Measurements from ENCODE around the gene ADCYAP1R1.

Gene ADCYAP1R1

GRCh38 chr7:31092606-31093005 lies 40.5 kb downstream of the ADCYAP1R1 start:
- no peak for DNase-seq

GRCh38 chr7:31093282-31093681 lies 41.2 kb downstream of the ADCYAP1R1 start:
- peak; percentile 11 for DNase-seq

GRCh38 chr7:31094271-31094670 lies 42.2 kb downstream of the ADCYAP1R1 start:
- no peak for DNase-seq

- peak; percentile 9 for DNase-seq
Measured at GRCh38 chr7:31095286-31096197, 43.4 kb downstream of the ADCYAP1R1 start.

GRCh38 chr7:31096198-31096876 lies 44.2 kb downstream of the ADCYAP1R1 start:
- DNase-seq: peak; percentile 16

DNA sequence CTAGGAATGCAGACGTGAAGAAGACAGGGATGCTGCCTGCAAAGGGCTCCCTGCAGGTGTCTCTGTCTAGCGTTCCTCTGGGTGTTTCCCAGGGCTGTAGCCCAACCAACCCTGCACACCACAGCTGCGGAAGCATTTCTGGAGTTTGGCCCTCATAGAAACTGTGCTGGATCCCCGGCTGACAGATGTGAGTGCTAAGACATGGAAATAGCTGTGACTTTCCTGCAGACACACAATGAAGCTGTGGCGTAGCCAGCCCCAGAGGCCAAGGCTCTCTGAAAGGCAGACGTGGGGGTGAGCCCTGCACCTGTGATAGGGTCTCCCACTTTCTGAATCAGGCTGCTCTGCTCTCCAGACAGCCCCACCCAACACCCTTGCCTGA lies 44.8 kb downstream of the ADCYAP1R1 start:
- peak; percentile 13 for DNase-seq

DNA sequence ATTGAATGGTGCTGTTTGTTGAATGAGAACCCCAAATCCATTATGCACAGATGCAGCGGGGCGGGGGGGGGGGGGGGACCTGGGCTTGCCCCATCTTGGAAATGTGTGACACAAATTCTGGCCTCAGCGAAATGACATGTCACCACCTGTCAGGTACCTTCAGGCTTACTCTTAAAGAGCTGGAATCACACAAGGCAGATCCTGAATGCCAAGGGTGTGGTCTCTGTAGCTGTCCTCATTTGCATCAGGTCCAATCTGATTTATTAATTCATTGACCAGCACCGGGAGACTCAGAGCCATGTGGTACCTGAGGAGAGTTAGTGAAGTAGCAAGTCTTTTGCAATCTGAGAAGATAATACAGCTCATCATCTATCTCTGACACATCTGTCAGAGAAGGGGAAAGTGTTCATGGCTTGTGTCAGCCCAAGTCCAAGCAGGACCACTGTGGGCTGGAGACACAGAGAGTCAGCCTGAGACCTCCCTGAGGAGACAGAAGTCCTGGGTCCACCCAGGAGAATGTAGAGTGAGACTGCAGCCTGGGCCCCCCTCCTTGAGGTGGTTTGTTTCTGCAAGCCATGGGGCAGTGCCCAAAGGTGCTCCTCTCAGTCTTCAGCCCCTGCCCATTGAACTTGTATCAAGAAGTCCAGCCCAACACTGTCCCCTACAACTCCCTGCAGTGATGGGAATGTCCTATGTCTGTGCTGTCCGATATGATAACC lies 46.7 kb downstream of the ADCYAP1R1 start:
- DNase-seq: peak; percentile 12

DNA sequence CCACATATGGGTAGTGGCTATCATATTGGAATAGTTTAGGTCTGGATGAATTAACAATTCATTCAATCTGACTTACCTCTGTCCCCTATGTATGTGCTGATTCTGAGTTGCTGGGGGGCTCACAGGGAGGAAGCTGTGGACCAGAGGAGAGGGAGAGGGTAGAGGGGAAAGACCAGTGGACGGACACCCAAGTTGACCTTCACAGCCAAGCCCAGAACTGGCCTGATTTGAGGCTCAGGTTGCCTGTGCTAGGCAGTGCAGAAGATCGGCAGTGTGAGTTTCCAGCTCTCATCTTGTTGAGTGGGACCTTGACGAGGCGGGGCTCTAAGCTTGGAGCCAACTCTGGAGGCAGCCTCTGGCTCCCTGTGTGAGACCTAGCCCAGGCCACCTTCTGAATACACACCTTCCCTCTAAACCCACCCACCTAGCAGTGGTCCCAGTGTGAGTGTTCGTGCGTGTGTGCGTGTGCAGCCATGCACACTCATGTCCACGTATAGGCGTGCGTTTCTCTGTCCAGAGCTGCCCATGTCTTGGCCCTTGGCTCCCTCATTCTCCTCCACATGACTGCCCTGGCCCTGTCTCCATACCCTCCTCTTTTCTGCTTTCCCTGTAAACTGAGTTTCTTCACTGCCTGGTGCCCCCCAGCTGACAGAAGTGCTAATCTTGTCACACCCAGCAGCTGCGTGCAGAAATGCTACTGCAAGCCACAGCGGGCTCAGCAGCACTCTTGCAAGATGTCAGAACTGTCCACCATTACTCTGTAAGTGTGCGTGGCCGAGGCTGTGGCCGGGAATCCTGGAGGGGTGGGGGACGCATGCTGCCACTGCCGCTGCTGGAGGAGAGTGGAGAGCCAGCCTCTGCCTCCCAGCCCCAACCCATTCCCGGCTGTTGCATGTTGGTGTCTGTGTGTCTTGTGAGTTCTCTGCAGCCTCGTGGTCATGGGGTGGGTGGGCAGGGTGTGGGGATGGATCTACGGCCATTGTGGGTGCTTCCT lies 47.6 kb downstream of the ADCYAP1R1 start:
- peak; percentile 19 for DNase-seq

- DNase-seq: no peak
Measured at GRCh38 chr7:31100445-31100844, 48.3 kb downstream of the ADCYAP1R1 start.

- DNase-seq: no peak
Measured at GRCh38 chr7:31100871-31101270, 48.8 kb downstream of the ADCYAP1R1 start.

GRCh38 chr7:31101544-31101943 lies 49.4 kb downstream of the ADCYAP1R1 start:
- no peak for DNase-seq

DNA sequence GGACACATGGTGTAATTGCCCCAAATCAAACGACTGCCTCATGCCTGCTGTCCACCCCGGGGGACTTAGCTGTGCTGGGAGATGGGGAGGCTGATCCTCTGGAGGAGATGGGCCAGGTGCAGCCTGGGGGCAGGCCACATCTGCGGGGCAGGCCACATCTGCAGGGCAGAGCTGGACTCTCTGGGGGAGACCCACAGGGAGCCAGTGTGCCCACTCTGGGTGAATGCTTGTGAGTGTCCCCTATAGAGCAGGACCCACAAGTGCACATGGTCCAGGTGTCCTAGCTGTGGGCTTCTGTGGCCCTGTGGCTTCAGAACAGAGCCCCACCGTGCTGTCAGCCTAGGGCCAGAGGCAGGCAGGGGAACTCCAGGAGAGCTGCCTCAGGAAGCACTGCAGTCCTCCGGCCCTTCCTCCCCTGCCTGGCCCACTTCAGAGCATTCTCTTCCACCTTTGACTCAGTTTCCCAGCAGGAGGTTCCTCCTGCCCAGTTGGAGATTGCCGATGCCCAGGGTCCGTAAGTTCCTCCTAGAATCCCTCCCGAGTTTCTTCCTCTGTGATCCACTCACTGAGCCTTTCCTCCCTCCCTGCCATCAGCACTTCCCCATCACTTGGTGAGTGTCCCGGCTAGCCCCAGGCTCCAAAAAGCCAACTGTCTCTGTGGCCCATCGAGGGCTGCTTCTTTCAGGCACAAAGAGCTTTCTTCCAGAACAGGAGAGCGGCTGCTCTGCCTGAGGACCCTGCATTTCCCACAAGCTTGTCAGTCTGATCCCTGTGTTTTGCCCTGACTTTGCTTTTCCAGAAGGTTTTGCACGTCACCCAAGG lies 50.3 kb downstream of the ADCYAP1R1 start:
- no peak for DNase-seq

DNA sequence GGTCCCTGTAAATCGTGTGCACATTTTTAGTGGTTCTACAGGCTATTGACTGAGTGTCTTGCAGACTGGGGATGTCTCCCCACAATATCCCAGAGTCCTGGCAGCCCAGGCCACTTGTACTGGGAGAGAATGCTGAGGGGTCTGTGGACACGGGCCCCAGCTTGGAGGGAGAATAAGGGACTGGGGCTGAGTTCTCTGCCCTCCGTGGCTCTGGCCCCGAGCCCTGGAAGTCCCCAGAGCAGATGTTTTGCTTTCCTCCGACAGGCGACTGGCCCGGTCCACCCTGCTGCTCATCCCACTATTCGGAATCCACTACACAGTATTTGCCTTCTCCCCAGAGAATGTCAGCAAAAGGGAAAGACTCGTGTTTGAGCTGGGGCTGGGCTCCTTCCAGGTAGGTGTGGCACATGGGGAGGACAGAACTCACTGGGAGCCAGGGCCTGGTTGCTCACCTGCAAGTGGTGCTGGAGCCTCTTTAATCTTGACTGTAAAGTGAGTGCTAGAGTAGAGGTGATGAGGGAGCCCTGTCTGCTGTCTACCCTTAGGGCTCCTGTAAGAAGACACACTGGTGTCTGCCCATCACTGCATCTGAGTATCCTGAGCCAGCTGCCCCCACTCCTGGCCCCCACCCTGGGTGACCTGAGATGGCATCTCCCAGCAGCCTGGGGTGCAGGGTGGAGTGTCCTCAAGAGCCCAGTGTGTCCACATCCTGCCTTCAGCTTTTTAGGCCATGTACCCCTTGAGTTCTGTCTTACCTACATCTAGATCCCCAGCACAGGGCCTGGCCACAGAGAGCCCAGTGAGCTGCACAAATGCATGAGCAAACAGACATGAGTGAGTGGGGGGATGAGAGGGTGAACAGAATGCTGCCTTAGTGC lies 51.1 kb downstream of the ADCYAP1R1 start:
- no peak for DNase-seq

GRCh38 chr7:31104361-31105255 lies 52.5 kb downstream of the ADCYAP1R1 start:
- no peak for DNase-seq

- no peak for DNase-seq
Measured at GRCh38 chr7:31105256-31105950, 53.3 kb downstream of the ADCYAP1R1 start.

DNA sequence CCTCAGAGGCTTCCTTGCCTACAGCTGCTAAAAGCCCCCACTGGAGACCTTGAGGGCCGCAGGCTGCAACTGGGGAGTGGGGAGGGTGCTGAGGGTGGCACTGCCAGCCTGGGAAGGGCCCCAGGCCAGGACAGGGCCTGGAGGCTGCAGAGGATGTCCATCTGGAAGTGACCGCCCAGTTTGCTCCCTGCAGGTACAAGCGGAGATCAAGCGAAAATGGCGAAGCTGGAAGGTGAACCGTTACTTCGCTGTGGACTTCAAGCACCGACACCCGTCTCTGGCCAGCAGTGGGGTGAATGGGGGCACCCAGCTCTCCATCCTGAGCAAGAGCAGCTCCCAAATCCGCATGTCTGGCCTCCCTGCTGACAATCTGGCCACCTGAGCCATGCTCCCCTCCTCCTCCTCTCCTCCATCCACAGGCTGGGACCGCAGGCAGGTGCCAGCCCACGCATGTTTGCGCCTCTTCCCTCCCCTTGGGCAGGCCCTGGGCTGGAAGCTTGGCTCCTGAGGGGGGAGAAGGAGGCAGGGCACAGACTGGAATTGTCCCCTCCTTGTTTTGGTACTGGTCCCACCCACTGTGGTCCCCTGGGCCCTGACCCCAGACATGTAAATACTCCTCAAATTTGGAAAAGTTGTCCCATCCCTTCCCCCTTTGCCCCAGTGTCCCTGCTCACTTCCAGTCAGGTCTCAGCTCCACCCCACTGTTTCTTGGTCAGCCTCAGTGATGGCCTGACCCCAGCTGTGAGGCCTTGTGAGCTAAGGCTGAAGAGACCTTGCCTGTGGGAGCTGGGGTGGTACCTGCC lies 54.4 kb downstream of the ADCYAP1R1 start:
- no peak for DNase-seq

Measured in activated CD4-positive, CD25-positive, alpha-beta regulatory T cell treated with anti-CD3 and anti-CD28 coated beads, Interleukin-2, amount 50 U/mL, for 72 hours (primary cell).